ENCODE measurements around the gene ITGB7.

The ITGB7 gene

DNA sequence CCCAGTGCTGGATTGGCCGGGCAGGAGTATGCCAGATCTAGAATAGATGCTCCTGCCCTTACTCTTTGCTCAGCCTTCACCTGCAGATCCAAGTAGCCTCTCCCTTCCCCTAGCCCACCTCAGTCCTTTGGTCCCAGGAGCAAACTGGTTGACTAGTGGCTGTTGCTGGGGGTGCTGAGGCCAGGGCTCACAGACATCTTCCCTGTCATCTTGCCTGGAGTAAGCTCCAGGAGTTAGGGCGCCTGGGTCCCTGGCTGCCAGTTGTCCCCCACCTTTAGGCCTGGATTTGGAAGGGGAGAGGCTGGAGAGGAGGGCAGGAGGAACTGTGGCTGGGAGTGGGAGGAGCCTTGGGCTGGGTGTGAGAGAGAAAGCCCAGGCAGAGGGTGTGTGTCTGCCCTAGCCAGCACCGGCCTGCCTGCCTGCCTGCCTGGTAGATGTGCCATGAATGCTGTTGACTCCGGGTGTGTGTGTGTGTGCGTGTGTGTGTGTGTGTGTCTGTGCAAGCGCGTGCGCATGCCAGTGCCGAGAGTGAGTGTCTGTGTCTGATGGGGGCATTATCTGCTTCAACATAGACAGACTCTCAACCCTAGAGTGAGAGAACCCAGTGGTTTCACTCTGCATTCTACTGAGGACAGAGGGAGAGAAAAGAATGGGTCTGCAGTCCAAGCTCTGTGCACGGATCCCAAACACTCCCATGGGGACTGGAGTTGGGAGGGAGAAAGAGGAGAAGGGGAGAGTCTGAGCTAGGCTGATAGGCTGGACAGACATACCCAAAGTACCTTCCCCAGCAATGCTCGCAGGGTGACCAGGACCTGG is 25.8 kb upstream of the ITGB7 start:
- H3K4me1 ChIP-seq (ENCODE audit: control insufficient read depth in 1 of 2, insufficient read depth in 1 of 2, low read depth in 1 of 2, low read length in 1 of 2) = peaks cover 11 to 15% of the 10 kb centered on the region in 2 experiments
- no peak overlapping the region for H3K27ac ChIP-seq
- no peak for TF ChIP-seq CTCF (IDR thresholded peaks at IDR 0.05)
- peaks cover 92% of the 10 kb centered on the region for H3K27me3 ChIP-seq
- H3K36me3 ChIP-seq = no peaks in the 10 kb centered on the region
- peak overlapping the region; percentile 17 to 58 for H3K4me3 ChIP-seq (ENCODE audit: low read depth in 1 of 2, low read length in 1 of 2)
- no peaks in the 10 kb centered on the region for H3K9me3 ChIP-seq

GRCh38 chr12:53231921-53232645 is 25.0 kb upstream of the ITGB7 start, which contains the start of gene RARG:
Gene RARG (minus strand): TSS chr12:53232209. CDS start chr12:53227545, 4,664 bp downstream.
- TF ChIP-seq CTCF (IDR thresholded peaks at IDR 0.05) = no peak
- Histone ChIP-seq H3K27ac (no peak within 1 kb of the TSS), H3K36me3 (no peaks in the 10 kb centered on the region), H3K4me3 (ENCODE audit: low read depth in 1 of 2, low read length in 1 of 2) (peak within 1 kb of the TSS; percentile 17 to 58), H3K27me3 (peaks cover 88% of the 10 kb centered on the region), H3K4me1 (ENCODE audit: control insufficient read depth in 1 of 2, insufficient read depth in 1 of 2, low read depth in 1 of 2, low read length in 1 of 2) (peaks cover 11 to 15% of the 10 kb centered on the region in 2 experiments), H3K9me3 (no peaks in the 10 kb centered on the region)

DNA sequence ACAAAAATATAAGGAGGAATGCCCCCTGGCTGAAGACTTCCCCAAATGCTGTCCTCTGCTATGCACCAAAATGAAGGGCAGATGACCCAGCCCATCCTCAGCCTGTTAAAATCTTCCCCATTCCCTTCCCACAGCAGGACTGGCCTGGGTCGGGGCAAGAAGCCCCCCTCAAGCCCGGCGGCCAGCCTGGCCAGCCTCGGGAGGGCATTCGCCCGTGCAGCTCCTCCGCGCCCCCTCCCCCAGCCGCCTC is 24.5 kb upstream of the ITGB7 start:
- Histone ChIP-seq H3K4me3 (ENCODE audit: low read depth in 1 of 2, low read length in 1 of 2) (peak overlapping the region; percentile 15 to 58), H3K27ac (no peak overlapping the region)

GRCh38 chr12:53230108-53230845 is 23.2 kb upstream of the ITGB7 start:
- Histone ChIP-seq H3K4me1 (ENCODE audit: control insufficient read depth in 1 of 2, insufficient read depth in 1 of 2, low read depth in 1 of 2, low read length in 1 of 2) (peaks cover 11 to 15% of the 10 kb centered on the region in 2 experiments), H3K27ac (no peak overlapping the region), H3K9me3 (no peaks in the 10 kb centered on the region), H3K36me3 (no peaks in the 10 kb centered on the region), H3K27me3 (peaks cover 84% of the 10 kb centered on the region), H3K4me3 (ENCODE audit: low read depth in 1 of 2, low read length in 1 of 2) (no peak overlapping the region)
- TF ChIP-seq CTCF (IDR thresholded peaks at IDR 0.05) = no peak

More for the DNA sequence above, 24.5 kb upstream of the ITGB7 start:
- Histone ChIP-seq H3K36me3 (no peaks in the 10 kb centered on the region), H3K27me3 (peaks cover 84% of the 10 kb centered on the region), H3K4me1 (ENCODE audit: control insufficient read depth in 1 of 2, insufficient read depth in 1 of 2, low read depth in 1 of 2, low read length in 1 of 2) (peaks cover 11 to 15% of the 10 kb centered on the region in 2 experiments), H3K9me3 (no peaks in the 10 kb centered on the region)
- no peak for TF ChIP-seq CTCF (IDR thresholded peaks at IDR 0.05)

DNA sequence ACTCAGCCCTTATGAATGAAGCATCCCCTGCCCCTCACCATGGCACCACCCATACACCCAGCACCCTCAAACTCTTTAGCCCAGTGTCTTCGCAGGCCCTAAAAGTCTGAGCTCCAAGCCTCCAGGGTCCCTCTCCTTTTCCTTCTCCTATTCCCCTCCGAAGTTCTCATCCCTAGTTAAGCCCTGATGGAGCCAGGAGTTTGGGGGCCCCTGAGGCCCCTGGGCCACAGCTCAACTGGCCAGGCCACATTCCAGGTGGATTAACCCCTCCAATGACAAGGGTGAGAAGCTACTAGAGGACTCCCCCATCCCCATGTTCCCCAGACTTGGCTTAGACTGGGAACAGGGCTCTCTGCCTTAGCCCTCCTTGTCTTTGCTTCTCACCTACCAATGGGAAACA is 22.4 kb upstream of the ITGB7 start:
- no peaks in the 10 kb centered on the region for H3K36me3 ChIP-seq
- H3K4me3 ChIP-seq (ENCODE audit: low read depth in 1 of 2, low read length in 1 of 2) = no peak overlapping the region
- H3K27ac ChIP-seq = no peak overlapping the region
- peaks cover 84% of the 10 kb centered on the region for H3K27me3 ChIP-seq
- no peak for TF ChIP-seq CTCF (IDR thresholded peaks at IDR 0.05)
- no peaks in the 10 kb centered on the region for H3K9me3 ChIP-seq
- H3K4me1 ChIP-seq (ENCODE audit: control insufficient read depth in 1 of 2, insufficient read depth in 1 of 2, low read depth in 1 of 2, low read length in 1 of 2) = peaks cover 11 to 15% of the 10 kb centered on the region in 2 experiments
